GM21528 (cell line): Measurements from ENCODE around the gene SDC1.

ENCODE experiments used
- ATAC-seq: cut with Tn5 transposase; IDR thresholded peaks from one replicate; pipeline ENCODE4 v1.9.1; 2021; ENCODE audit warnings: mild to moderate bottlenecking, moderate library complexity; ENCODE audit not compliant: unreplicated experiment, low FRiP score

SDC1 gene

DNA sequence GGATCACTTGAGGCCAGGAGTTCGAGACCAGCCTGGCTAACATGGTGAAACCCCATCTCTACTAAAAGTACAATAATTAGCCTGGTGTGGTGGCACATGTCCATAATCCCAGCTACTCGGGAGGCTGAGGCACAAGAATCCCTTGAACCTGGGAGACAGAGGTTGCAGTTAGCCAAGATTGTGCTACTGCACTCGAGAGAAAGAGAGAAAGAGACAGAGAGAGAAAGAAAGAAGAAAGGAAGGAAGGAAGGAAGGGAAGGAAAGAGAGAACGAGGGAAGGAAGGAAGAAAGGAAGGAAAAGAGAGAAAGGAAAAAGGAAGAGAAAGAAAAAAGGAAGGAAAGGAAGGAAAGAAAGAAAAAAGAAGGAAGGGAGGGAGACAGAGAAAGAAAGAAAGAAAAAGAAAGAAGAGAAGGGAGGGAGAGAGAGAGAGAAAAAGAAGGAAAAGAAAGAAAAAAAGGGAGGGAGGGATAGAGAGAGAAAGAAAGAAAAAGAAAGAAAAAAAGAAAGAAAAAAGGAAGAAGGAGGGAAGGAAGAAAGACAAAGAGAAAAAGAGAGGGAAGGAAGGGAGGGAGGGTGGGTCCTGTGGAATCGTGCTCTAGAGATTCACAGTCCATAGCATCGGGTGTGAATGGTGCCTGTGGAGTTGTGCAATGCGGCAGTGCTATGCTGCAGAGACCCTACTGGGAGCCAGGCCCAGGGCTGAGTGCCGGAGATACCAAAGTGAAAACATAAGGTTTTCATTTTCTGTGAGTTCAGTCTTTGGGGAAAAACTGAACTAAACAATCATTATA, 4.6 kb upstream of the SDC1 start:
- ATAC-seq, result no peak

DNA sequence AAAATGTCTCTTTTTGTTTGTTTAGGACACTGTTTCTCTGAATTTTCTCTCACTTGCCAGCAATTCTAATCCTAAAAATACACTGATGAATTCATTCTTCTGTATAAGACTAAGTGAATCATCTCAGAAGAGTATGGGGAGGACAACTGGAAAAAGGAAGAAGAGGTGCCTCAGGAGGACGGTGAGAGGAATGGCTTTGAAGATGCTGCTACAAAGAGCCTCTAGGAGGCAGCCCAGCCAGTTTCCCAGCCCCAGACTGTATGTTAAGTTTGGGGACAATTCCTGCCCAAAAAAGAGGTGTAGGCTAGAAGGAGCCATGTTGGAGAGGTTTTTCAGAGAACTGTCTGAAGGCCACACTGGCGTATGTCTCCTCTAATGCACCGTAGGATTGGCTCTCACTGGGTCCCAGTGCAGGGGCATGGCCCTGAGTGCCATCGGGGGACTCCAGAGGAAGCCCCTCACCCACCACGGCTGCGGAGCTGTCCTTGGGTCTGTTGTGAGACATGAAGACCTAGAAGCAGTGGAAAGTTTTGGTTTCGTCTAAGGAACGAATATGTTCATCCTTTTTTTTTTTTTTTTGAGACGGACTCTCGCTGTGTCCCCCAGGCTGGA, 3.1 kb upstream of the SDC1 start:
- no peak for ATAC-seq

DNA sequence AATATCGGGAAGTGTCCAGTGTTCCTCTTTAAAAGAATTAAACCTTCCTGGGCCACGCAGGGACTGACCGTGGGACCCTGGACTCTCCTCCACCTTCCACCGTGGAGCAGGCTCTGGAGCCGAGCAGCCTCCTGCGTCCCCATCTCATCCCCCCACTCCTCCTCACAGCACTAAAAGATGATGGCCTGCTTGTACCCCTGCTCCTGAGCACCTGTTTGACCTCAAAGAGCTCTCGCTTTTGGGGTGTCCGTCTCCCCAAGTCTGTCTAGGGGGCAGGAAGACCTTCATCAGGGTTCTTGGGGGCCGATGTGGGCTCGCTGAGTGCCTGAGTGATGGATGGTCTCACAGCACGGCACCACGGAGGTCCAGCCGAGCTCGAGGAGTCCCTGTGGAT, 1.2 kb upstream of the SDC1 start:
- ATAC-seq, result no peak

DNA sequence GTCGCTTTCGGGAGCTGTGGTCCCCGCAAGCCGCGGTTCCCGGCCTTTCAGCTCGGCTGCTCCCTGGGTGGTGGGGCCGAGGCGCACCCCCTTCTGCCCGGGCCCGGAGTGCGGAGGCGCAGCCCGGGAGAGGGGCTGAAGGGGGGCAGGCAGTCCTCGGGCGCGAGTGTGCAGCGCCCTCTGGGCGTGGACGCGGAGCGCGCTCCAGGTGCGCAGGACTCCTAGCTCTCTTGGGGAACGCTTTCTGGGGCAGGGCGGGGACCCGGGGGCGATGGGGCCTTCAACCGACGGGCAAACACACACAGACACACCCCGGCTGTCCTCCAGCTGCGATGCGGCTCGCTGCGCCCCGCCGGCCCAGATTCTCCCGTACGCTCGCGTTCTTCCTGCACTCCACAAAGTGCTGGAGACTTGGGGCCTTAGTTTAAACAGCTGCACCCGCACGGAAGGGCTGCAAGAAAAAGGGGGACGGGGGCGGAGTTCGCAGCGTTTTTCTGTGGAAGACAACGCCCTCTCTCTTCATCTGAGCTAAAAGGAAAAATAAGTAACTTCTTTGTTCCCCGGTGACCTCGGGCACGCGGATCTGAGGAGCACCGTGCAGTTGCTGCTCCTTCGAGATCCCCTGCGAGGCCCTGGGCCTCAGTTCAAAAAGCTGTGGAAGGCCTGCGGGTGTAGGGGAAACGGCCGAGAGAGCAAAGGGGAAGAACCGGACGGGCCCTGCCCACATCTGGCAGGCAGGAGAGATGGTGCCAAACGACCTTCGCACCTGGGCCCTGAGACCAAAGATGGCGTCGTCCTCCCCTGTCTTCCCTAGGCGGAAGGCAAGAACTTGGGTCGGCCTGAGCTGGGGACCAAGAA, 593 bp upstream of the SDC1 start:
- peak; percentile 63 for ATAC-seq

DNA sequence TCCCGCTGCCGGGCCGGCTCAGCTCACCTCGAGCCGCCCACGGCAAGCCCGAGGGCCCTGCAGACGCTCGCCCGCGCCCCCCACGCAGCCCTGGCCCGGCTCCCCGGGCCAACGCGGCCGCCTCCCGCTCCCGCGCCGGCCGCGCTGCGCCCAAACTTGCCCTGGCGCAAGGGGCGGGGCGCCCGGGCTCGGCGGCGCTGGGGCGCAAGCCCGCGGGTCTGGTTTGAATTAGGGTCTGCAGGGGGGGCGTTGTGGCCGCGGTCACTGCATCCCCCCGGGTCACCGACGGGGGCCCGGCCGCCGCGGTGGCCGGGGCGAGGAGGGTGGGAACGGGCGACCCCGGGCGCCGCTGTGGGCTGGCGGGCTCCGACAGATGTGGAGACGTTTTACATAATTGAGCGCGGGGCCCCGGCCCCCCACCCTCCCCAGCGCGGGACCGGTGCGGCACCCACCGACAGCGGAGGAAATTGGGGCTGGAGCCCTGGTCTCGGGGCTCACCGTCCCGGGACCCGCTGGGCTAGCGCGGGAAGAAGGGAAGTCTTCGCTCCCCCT, 690 bp downstream of the SDC1 start:
- peak; percentile 31 for ATAC-seq

DNA sequence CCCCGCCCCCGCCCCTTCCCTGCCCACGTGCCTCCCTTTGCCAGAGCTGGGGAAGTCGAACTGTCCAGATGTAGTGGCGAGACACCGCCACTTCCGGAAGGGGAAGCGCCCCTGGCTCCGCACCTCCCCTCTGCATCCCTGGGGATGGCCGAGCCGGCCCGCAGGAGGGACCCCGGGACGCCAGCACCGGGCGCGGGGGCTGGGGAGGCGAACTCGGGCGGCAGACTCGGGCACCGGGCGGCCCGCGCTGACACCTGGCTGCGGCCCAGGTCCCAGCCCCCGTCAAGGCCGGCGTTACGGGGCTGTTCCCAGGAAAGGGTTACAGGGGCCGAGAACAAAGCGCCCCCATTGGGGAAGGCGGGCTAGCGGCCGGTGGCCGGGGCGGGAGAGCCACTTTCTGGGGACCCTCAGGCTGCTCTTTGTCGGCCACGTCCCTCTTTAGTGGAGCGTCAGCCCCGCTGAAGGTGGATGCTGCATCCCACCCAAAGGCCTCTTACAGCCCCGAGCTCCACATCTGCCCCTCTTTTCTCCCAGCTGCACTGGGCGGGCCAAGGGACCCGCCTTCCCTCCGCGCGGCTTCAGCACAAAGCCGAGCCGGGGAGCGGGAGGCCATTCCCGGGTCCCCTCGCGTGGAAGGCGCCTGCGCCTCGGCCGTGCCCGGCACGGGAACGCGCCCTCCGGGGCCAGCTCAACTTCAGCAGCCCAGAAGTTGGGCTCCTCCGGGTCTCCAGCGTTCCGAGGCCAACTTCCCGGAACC, 1.3 kb downstream of the SDC1 start:
- peak; percentile 24 for ATAC-seq

DNA sequence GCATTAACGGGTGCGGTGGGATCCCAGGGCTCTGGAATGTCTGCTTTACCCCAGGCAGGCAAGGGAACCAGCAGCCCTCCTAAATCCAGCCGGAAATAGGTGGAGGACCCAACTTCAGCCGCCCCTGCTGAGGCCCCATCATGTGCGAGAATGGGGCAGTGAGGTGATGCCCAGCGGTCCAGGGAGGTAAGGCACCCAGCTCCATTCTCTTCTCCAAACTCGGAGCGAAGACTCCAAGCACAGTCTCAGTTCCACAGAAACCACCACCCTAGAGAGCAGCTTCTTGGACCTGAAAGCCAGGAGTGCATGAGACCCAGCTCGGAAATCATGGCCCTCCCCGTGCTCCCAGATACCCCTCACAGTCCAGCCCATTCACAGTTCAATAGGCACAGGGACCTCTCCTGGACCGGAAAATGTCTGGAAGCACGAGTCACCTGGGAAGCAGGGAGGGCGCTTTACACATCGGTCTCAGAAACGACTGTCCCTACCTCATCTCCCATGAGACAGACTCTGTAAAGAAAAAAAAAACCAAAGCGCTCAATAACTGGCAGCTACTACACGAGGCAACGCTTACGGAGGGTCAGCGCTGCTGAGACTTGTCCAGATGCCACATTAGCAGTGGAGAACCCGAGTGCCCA, 2.0 kb downstream of the SDC1 start:
- no peak for ATAC-seq

DNA sequence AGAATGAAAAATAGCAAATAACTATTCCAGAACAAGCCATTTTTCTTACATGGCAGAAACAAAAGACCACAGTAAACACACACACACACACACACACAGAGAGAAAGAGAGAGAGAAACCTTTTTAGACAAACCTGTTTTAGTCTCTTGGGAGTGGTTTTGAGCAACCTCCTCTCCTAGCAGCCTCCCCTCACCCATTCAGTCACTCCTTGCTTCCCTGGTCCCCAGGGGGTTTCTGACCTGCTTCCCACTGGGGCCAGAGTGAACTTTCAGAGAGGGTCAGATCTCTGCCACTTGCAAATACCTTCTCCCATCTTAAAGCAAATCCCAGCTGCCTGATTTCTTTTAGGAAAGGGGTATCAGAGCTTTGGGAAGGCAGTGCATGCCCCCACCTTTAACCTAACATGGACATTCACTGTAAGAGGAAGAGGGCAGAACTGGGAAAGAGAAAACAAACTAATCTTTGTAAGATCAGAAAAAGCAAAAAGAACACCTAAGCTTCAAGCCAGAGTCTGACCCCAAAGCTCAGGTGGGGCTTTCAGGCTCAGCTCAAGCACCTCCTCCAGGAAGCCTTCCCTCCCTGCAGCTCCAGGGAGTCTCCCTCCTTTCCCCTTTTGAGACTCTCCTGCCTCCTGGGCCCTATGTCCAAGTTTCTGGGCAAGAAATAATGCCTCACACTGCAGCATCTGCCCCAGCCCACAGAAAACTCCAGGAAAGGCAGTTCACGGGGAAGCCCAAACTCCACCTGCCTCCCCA, 2.7 kb downstream of the SDC1 start:
- no peak for ATAC-seq

DNA sequence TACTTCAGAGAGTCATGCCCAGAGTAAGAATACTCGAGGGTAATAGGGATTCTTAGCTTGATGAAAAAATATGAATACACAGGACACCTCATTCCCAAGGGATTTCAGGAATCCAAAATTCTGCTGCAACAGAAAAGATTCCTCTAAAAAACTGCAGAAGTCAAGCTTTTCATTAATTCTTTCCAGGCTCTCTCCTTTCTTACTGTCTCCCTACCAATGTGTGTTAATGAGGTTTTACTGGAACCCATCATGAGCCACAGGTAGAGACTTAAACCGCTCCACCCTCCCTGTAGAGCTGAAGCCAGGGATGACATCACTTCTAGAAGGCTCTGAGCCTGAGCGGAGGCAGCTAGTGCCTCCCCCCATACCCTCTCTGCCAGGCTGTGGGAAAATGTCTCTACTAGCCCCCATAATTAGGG, 3.4 kb downstream of the SDC1 start:
- no peak for ATAC-seq

DNA sequence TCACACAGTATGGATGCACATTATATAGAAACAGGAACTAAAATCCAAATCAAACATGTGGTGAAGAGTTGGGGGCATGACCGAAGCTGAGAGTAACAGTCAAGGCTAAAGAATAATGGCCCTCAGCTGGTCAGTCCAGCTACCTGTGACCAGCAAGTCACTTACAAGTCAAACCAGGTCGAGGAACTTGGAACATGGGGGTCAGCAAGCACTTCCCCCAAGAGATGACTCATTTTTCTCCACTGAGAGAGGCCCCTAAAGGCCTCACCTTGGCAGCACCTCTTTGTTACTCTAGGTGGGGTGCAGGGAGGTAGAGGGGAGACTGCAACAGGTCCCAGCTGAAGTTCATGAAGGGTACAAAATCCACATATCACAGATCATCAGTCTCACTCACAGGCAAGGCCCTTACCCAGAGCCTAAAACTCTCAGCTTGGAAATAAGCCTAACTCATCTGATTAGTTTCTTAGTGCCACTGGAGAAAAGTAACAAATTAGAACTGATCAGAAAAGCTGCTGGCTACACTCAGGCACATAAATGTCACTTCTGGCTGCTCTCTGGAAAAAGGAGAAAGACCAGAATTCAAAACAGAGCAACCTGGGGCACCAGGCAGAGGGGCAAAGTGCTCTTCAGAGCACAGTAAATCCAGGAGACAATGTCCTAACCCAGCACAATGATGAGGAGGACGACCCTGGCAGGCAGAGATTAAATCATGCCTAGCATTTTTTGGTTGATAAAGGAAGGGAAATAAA, 4.0 kb downstream of the SDC1 start:
- ATAC-seq, result no peak

DNA sequence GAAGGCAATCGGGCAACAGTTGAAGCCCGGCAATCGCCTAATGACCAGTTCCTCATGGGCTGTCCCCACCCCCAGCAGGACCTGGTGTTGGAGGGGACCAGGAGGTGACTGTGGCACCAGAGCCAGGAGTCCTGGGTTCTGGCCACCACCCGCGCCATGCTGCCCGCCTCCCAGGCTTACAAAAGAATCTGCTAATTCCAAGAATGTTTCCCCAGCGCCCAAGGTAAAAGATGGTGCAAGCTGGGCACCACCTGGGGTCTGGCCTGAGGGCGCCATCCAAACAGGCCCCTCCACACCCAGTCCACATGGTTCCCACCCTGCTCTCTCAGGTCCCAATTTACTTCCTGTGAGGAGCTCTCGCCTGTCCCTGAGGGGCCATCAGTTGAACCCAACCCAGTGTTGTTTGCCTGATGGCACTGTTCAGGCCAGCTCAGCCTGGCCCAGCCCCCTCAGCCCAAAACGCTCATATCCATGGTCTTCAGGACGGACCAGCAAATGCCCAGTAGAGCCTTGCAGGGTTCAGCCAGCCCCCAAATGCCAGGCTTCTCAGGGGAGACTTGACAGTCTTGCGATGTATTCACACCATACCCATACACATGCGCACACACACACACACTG, 5.1 kb downstream of the SDC1 start:
- ATAC-seq, result no peak

DNA sequence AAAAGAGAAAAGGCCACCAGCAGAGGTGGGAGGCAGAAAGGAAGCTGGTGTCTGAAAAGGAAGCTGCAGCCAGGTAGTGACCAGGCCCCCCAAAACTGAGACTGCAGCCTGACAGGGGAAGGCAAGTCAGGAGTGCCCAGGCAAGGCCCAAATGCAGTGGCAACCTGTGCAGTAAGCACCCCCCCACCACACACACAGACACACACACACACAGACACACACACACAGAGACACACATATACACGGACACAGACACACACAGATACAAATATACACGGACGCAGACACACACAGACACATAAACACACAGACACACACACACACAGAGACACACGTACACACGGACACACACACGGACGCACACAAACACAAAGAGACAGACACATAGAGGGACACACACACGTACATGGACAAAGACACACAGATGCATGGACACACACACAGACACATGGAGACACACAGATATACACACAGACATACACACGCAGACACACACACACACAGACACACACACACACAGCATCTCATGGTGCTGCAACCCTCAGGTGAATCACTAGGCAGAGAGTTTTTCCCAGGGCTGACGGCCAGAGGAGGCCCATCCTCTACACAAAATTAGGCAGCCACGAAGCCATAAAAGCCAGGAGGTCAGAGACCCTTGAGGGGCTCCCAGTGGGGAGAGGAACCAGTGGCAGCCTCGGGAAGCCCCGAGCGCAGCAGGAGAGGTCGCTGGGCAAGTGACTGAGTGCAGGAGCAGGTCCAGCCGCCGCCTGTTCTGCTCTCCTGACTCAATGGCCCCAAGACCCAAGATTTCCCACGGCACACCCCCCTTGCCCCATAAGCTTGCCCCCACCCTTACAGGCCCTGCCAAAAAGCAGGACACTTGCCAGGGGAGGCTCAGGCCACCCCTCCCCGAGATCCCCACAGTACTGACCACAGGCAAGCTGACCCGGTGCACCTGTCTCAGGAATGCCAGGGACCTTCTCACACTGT, 6.3 kb downstream of the SDC1 start:
- ATAC-seq, result no peak

DNA sequence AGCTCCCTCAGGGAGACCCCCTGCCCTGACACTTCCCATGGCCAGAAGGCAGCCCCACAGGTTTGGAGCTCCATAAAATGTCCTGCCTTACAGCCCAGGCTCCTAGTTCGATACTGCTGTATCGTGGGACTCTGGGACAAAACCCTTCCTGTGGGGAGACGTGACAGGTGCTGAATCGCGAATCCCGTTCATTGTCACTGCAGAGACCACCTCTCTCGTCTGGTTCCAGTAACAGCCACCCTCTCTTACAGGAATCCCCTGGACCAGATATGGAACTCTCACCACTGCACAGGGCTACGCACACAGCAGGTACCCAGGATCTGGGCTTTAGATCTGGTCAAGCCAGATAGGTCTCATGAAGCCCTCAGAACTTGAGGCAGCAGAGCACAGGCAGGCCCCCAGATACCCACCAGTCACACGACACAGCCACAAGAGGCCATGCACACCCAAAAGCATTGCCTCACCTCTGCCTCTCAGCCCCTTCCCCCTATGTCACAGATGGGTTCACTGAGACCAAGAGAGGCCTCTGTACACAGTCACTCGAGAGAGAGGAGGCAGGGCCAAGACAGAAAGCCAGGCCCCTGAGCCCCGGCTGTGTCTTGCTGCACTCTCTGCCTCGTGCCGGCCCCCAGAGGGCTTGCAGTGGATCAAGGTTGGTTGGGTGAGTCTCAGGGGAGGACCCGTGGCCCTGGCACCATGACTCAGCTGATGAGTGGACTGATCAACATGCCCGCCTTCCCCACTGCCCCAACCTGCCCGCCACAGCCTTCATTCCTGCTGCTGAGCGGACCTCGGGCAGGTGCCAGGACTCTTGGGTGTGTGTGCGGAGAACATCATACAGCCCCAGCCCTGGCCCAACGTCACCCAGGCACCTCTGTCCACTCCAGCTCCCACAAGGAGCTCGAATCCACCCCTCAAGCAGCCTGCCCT, 7.6 kb downstream of the SDC1 start:
- ATAC-seq, result no peak

DNA sequence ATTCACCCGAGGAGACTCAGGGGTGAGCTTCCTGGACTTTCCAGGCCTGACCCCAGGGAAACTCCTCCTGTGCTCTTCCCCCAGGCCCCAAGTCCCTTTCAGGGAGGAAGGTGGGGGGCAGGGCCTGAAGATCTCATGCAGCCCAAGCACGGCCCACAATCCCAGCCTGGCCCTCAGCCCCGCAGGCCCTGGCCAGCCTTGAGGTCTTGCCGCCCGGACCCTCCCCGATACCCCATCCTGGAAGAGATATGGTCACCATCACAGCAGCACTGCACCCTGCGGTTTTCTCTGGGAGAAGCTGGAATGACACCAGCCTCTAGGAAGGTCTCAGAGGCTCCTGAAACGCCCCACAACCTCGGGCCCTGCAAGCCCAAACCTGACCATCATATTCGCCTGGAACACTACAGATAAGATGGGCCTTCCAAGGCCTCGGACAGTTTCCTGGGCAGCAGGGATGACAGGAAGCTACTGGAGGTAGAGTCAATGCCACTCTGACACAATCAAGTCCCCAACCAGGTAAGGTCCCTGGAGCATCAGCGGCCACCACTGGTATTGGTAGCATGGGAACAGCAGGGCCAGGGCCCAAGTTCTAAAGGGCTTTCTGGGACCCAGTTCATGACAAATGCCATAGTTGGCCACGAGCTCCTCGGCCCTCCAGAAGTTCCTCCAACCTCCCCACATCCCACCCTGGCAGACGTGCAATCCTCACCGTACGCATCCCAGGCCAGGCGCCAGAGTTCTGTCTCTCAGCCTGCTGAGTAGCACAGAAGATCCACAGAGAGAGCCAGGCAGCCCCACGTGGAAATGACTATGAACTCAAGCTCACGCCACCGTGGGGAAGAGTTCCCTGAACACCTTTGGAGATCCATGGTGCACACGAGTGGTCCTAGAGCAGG, 8.6 kb downstream of the SDC1 start:
- ATAC-seq, result no peak
